Heart left ventricle (tissue), 16 donors: Measurements from ENCODE around the gene PIK3C2B. TPM values are rescaled to one million over a fixed set of nuclear protein-coding genes. Genes with fewer than 3 reads are reported as not detected.

Experiments used
- ATAC-seq, 4 donors: fragments of 200-7000 bp; cut with Tn5 transposase; one replicate each; pipeline ENCODE4 v1.9.1; 2020 to 2022; ENCODE audit warnings: moderate library complexity in 4 of 4, mild to moderate bottlenecking in 3 of 4, moderate number of reproducible peaks in 1 of 4
- DNase-seq, 5 donors: peaks; one replicate each; pipeline ENCODE4 v3.0.0-alpha.2; 2020
- H3K27ac ChIP-seq, 12 donors: fragments of 200-600 bp; sonication (generic) in 4 of 12; one replicate each; pipeline versions ENCODE4 v1.5.0 to v1.8.0; 2016 to 2022; ENCODE audit warnings: mild to moderate bottlenecking in 2 of 12
- H3K27me3 ChIP-seq, 9 donors: fragments of 200-600 bp; sonication (generic) in 2 of 9; one replicate each; pipeline versions ENCODE4 v1.5.1 to v1.8.0; 2016 to 2022; ENCODE audit warnings: mild to moderate bottlenecking in 3 of 9
- H3K36me3 ChIP-seq, 9 donors: fragments of 200-600 bp; sonication (generic) in 2 of 9; one replicate each; pipeline versions ENCODE4 v1.5.0 to v1.8.0; 2018 to 2022; ENCODE audit warnings: mild to moderate bottlenecking in 2 of 9
- H3K4me1 ChIP-seq, 12 donors: fragments of 200-600 bp; sonication (generic) in 4 of 12; one replicate each; pipeline versions ENCODE4 v1.5.0 to v1.8.0; 2016 to 2022; ENCODE audit warnings: mild to moderate bottlenecking in 3 of 12
- H3K4me3 ChIP-seq, 12 donors: fragments of 200-600 bp; sonication (generic) in 4 of 12; one replicate each; pipeline versions ENCODE4 v1.5.0 to v1.8.0; 2017 to 2022; ENCODE audit warnings: mild to moderate bottlenecking in 9 of 12, moderate library complexity in 4 of 12
- H3K9me3 ChIP-seq, 12 donors: fragments of 200-600 bp; sonication (generic) in 4 of 12; one replicate each; pipeline versions ENCODE4 v1.5.0 to v1.8.0; 2016 to 2022; ENCODE audit warnings: mild to moderate bottlenecking in 1 of 12
- CTCF ChIP-seq, 12 donors: fragments of 200-600 bp; sonication (generic) in 4 of 12; IDR thresholded peaks; one replicate each; pipeline versions ENCODE4 v1.5.0 to v1.8.0; 2018 to 2022; ENCODE audit warnings: antibody characterized with exemption in 12 of 12, mild to moderate bottlenecking in 5 of 12
- POLR2A ChIP-seq, 2 donors: fragments of 450-650 bp; IDR thresholded peaks; one replicate each; pipeline ENCODE4 v1.6.1; 2017; ENCODE audit warnings: antibody characterized with exemption in 2 of 2, mild to moderate bottlenecking in 2 of 2, moderate library complexity in 2 of 2
- WGBS, 4 donors: extraction: QIAGEN DNeasy Blood & Tissue Kit in 2 of 4; methylation state at CpG; one replicate each; pipeline versions ENCODE4 v1.1.5 to v1.1.7; 2013 to 2018; 5-methylcytosine and 5-hydroxymethylcytosine counted together
- intact Hi-C, 10 donors: fragments of 100-400 bp; cut with DNase I; formaldehyde crosslinking; loops; one replicate each; pipeline versions ENCODE4 v1.11.1 to v1.14.2; 2022
- polyA plus RNA-seq, 2 donors: library from polyadenylated mRNA; stranded (reverse); fragments of 200-250 nt; gene quantifications; one replicate each; pipeline ENCODE4 v1.2.3, GENCODE V29; 2013
- total RNA-seq, 9 donors: library from RNA; depleted of rRNA in 2 of 9; stranded (reverse); fragments of >200 nt in 2 of 9; fragmentation: NEBNext Ultra II Directional in 3 of 9; extraction: Animal tissue kit (Norgen Biotek cat#: 25700) in 3 of 9; gene quantifications; one replicate each; pipeline versions ENCODE4 v1.1.0 to v1.2.4, GENCODE V29; 2016 to 2023
- donor health status: ischemic (EF 13 %, LVEDD 7.1; RV severe dilation, severe dysfunction).
- donor health status: healthy with polysubstance abuse.
- donor health status: DM: no; HTN: yes; CAD: no.
- donor health status: DM: no; HTN: no; CAD: no.
- donor health status: ischemic (EF 25% LVEDD 6.9; RV normal size, moderate dysfunction).
- donor health status: ischemic (EF 25% LVEDD 5.7; RV mildly dilated, moderate dysfunction).
- donor health status: healthy.
- donor health status: DM: yes; HTN: yes; CAD: no.
- donor health status: ischemic (EF 35%, LVEDD 5.7; RV mildly dilated, moderate dysfunction).
- donor health status: nonischemic (EF 11% LVEDD 7.7; RV severe dilation, severe dysfunction).
- donor health status: DM: yes; HTN: yes; CAD: no.
- donor health status: PGD.
- donor health status: ischemic (EF 29% LVEDD 5.4; RV normal size, mild dysfunction).
- donor health status: nonischemic (EF 23%, LVEDD 6.1; RV moderate dilation, normal function).

PIK3C2B gene
- total and polyA plus RNA-seq, 11 donors = 9.2 to 42.5 (median 16.0) TPM

- Histone ChIP-seq H3K4me1 (peaks cover 0 to 24% (median 9%) of the 10 kb centered on the region in 12 donors), H3K36me3 (no peaks in the 10 kb centered on the region), H3K27ac (peak overlapping the region in 3 of 12 donors; percentile 14 to 39 (median 31)), H3K27me3 (no peaks in the 10 kb centered on the region), H3K9me3 (peaks cover 0 to 3% (median 0%) of the 10 kb centered on the region in 12 donors), H3K4me3 (no peak overlapping the region)
- TF ChIP-seq CTCF (IDR thresholded peaks at IDR 0.05) (no peak), POLR2A (IDR thresholded peaks at IDR 0.05) (no peak)
- DNase-seq (no peak), ATAC-seq (no peak)
- WGBS, 4 donors = 62 to 71% (median 67%) methylated on average over 3 of the region's 3 CpGs
- intact Hi-C loops = loop anchor here in 1 of 10 donors (1.0 kb wide), 1 partner anchor 53 kb away; no protein-coding TSS in a partner anchor
Measured at GRCh38 chr1:204498981-204499380, 4.4 kb upstream of the PIK3C2B start.

- intact Hi-C loops = loop anchor here in 6 of 10 donors (2.0 kb wide), 3 partner anchors 29 to 65 kb away; no protein-coding TSS in a partner anchor
- Histone ChIP-seq H3K9me3 (peaks cover 0 to 3% (median 0%) of the 10 kb centered on the region in 12 donors), H3K4me3 (peak overlapping the region in 2 of 12 donors; percentile 74 to 76), H3K27ac (peak overlapping the region in 2 of 12 donors; percentile 91 to 92), H3K4me1 (peaks cover 3 to 41% (median 24%) of the 10 kb centered on the region in 12 donors), H3K27me3 (no peaks in the 10 kb centered on the region), H3K36me3 (no peaks in the 10 kb centered on the region)
- ATAC-seq = no peak
- TF ChIP-seq CTCF (IDR thresholded peaks at IDR 0.05) (no peak), POLR2A (IDR thresholded peaks at IDR 0.05) (no peak)
- 63 to 76% (median 72%) methylated on average over 6 of the region's 6 CpGs for WGBS, 4 donors
- no peak for DNase-seq
Measured at GRCh38 chr1:204495777-204496176, 1.2 kb upstream of the PIK3C2B start.

- intact Hi-C loops = loop anchor here in 6 of 10 donors (2.0 kb wide), 3 partner anchors 28 to 64 kb away; no protein-coding TSS in a partner anchor
Measured at GRCh38 chr1:204495078-204495753, 611 bp upstream of the PIK3C2B start.

More at GRCh38 chr1:204495078-204495753, 611 bp upstream of the PIK3C2B start:
- H3K4me1 ChIP-seq = peaks cover 3 to 41% (median 26%) of the 10 kb centered on the region in 12 donors
- peak overlapping the region; percentile 59 to 86 (median 75) for H3K4me3 ChIP-seq
- peaks cover 0 to 2% (median 0%) of the 10 kb centered on the region in 9 donors for H3K36me3 ChIP-seq
- H3K27ac ChIP-seq = peak overlapping the region; percentile 67 to 98 (median 90)
- no peaks in the 10 kb centered on the region for H3K27me3 ChIP-seq
- DNase-seq (no peak), ATAC-seq (no peak)
- peaks cover 0 to 3% (median 0%) of the 10 kb centered on the region in 12 donors for H3K9me3 ChIP-seq
- no peak for TF ChIP-seq POLR2A (IDR thresholded peaks at IDR 0.05)
- no peak for TF ChIP-seq CTCF (IDR thresholded peaks at IDR 0.05)
- 10 to 14% (median 12%) methylated on average over 17 of the region's 17 CpGs for WGBS, 4 donors
